PC-9 (cell line): ENCODE results near the gene SPATA21.

Experiments
- CTCF ChIP-seq: fragments of 200-600 bp; sonication (generic); conservative IDR thresholded peaks from 2 replicates; pipeline ENCODE4 v1.6.1; 2017; ENCODE audit warnings: mixed run types, antibody characterized with exemption, mild to moderate bottlenecking, moderate library complexity
- EZH2 ChIP-seq: fragments of 200-600 bp; sonication (generic); IDR thresholded peaks from 2 replicates; pipeline ENCODE4 v1.8.0; 2017; ENCODE audit warnings: antibody characterized with exemption, low read depth

- TF ChIP-seq CTCF (no peak), EZH2 (no peak)
Measured at GRCh38 chr1:16461681-16462080, 24.5 kb upstream of the SPATA21 start.
